GM12801 (cell line): ENCODE measurements around the gene CADPS2.

Experiments used
- TF ChIP-seq, protein P1 (sequence below): IDR thresholded peaks from one replicate; pipeline ENCODE4 v1.5.1; 2011; ENCODE audit warnings: control low read depth; ENCODE audit not compliant: insufficient read length; ENCODE audit errors: extremely low read depth

Gene CADPS2

GRCh38 chr7:122750389-122750788 is 135.9 kb downstream of the CADPS2 start:
- TF ChIP-seq, protein P1, sequence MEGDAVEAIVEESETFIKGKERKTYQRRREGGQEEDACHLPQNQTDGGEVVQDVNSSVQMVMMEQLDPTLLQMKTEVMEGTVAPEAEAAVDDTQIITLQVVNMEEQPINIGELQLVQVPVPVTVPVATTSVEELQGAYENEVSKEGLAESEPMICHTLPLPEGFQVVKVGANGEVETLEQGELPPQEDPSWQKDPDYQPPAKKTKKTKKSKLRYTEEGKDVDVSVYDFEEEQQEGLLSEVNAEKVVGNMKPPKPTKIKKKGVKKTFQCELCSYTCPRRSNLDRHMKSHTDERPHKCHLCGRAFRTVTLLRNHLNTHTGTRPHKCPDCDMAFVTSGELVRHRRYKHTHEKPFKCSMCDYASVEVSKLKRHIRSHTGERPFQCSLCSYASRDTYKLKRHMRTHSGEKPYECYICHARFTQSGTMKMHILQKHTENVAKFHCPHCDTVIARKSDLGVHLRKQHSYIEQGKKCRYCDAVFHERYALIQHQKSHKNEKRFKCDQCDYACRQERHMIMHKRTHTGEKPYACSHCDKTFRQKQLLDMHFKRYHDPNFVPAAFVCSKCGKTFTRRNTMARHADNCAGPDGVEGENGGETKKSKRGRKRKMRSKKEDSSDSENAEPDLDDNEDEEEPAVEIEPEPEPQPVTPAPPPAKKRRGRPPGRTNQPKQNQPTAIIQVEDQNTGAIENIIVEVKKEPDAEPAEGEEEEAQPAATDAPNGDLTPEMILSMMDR, result no peak

DNA sequence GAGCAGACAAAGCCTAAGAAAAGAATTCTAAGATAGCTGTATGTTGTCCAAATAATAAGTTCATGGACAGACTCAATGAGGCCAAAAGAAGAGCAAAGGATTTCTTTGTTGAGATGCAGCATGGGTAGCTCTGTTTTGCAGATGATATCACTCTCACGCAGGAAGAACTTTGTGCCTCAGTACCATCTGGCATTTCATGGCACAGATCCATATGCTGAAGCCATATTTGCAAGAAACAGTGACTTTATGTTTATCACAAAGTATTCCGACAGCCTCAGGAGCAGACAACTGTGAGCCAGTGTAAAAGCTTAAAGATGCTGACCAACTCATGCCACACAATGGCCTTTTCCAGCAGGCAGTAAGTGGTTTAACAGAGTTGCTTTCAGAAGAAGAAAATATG is 138.1 kb downstream of the CADPS2 start:
- TF ChIP-seq, protein P1, result no peak

DNA sequence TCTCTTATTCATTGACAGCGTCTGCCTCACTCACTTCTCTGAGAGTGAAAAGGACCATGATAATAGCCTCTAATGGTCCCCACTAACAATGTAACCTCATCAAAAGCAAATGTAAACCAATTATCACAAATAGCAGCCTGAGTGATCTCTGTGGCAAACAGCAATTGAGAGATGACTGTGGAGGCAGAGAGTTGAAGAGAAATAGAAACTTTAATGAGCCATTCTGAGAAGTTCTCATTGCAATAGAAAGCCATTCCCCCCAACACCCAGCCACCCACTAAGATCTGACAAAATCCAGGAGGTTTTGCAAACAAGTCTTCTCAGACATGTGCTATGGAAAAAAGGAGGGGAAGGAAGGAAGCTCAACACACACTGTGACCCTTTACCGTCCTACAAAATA is 139.3 kb downstream of the CADPS2 start:
- TF ChIP-seq, protein P1, result no peak

- TF ChIP-seq, protein P1, result no peak
Observed at GRCh38 chr7:122743211-122743610, 143.0 kb downstream of the CADPS2 start.

DNA sequence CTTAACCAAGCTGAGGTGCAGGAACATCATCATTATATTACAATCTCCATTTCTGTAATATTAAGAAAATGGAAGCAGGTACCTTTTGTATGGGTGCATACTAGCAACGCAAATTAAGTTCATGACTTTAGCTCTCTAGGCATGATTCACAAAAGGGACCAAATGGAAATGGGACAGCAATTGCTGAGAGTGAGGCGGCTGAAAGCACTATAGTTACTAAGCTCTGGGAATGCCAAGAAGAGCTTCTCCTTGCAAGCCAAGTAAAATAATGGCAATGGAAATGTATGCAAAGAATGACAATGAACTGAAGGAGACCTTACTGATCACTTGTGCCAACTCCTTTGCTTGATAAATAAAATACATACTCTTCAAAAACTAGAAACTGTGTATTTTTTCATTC is 147.3 kb downstream of the CADPS2 start:
- TF ChIP-seq, protein P1, result no peak

GRCh38 chr7:122736183-122736582 is 150.1 kb downstream of the CADPS2 start:
- TF ChIP-seq, protein P1, result no peak

GRCh38 chr7:122727759-122728158 is 158.5 kb downstream of the CADPS2 start:
- TF ChIP-seq, protein P1, result no peak

DNA sequence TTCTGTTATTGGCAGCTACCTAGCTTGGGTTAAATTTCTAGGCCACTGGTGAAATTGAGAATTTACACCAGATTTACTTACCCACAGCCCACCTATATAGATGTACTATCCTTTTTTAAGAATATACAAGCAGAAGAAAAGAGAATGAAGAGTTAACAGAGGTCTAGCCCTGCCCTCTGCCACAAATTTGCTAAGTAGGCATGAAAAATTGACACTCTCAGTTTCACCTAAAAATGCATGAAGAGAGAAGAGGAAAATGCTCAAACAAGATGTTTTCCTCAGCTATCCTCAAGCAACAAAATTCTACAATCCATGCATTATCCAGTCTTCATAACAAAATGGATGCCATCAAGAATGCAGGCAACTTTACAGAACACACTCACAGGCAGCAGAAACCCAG is 158.9 kb downstream of the CADPS2 start:
- TF ChIP-seq, protein P1, result no peak
